Measurements from ENCODE around the gene MSH3. TPM values are rescaled to one million over a fixed set of nuclear protein-coding genes. Genes with fewer than 3 reads are reported as not detected.

MSH3 gene
- polyA plus RNA-seq, 1 of the 3 experiments (the other 2 are of a cell fraction) = 3.5 TPM

DNA sequence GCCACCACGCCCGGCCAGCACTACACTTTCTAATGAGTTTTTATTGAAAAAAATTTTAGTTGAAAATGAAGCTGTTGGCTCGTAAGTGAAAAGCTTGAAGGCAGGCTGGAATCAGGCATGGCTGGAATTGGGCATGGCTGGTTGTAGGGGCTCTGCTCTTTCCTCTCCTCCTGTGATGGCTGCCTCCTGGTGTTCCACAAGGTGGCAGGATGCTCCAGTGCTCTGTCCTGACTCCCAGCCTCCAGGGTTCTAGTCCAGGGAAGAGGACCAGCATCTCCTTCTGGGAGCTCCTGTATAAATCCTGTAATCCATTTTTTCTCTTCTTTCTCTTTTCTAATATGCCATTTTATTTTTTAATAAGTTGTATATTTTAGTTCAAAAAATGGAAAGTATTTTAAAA, 57.5 kb downstream of the MSH3 start:
- Histone ChIP-seq H3F3A (replicated peaks; ENCODE audit: insufficient read depth) (peaks cover 4% of the 10 kb centered on the region), H3K4me1 (ENCODE audit: control insufficient read depth in 1 of 2, insufficient read depth in 2 of 2, low read depth in 1 of 2, low read length in 1 of 2) (no peaks in the 10 kb centered on the region; a peak in 2 of 4 replicates), H3K4me3 (ENCODE audit: low read depth in 2 of 2, low read length in 1 of 2) (no peak overlapping the region), H3K27ac (ENCODE audit: low read depth in 2 of 2, low read length in 1 of 2) (no peak overlapping the region), H3K79me2 (ENCODE audit: insufficient read depth) (no peaks in the 10 kb centered on the region), H3K36me3 (replicated peaks in 1 of 2; ENCODE audit: control insufficient read depth in 1 of 2, insufficient read depth in 2 of 2, low read length in 1 of 2) (peaks cover 14 to 17% of the 10 kb centered on the region in 2 experiments), H3K9me3 (no peaks in the 10 kb centered on the region), H4K20me1 (ENCODE audit: insufficient read depth) (no peaks in the 10 kb centered on the region), H2AFZ (ENCODE audit: low read depth) (no peak overlapping the region), H3K27me3 (ENCODE audit: insufficient read depth) (no peaks in the 10 kb centered on the region), H3K9me2 (no peaks in the 10 kb centered on the region), H3K4me2 (no peak overlapping the region), H3K9ac (no peak overlapping the region)
- ChIA-PET POLR2A (no interaction called here), CTCF (interaction anchor here (0.6 to 3.6 kb wide), 16 partner anchors 11 to 587 kb away, joined by 3 to 24 read pairs (median 4); no protein-coding TSS in a partner anchor)
- TF ChIP-seq TAF1 (IDR thresholded peaks at IDR 0.05; ENCODE audit: borderline replicate concordance, low read depth, low read length) (no peak), FOXJ3 (CRISPR knock-in tag; IDR thresholded peaks at IDR 0.05) (no peak), GATA2 (CRISPR knock-in tag; IDR thresholded peaks at IDR 0.05) (no peak), RXRA (IDR thresholded peaks at IDR 0.05; ENCODE audit: borderline replicate concordance, low read depth) (no peak), SMC3 (IDR thresholded peaks at IDR 0.05; ENCODE audit: low read depth, low read length) (peak; percentile 68), USF2 (IDR thresholded peaks at IDR 0.05; ENCODE audit: borderline replicate concordance, low read depth, low read length) (no peak), NRF1 (IDR thresholded peaks at IDR 0.05; ENCODE audit: low read depth, low read length) (no peak), RAD21 (IDR thresholded peaks at IDR 0.05; ENCODE audit: low read length) (peak; percentile 77)
- TF ChIP-seq, protein P1, sequence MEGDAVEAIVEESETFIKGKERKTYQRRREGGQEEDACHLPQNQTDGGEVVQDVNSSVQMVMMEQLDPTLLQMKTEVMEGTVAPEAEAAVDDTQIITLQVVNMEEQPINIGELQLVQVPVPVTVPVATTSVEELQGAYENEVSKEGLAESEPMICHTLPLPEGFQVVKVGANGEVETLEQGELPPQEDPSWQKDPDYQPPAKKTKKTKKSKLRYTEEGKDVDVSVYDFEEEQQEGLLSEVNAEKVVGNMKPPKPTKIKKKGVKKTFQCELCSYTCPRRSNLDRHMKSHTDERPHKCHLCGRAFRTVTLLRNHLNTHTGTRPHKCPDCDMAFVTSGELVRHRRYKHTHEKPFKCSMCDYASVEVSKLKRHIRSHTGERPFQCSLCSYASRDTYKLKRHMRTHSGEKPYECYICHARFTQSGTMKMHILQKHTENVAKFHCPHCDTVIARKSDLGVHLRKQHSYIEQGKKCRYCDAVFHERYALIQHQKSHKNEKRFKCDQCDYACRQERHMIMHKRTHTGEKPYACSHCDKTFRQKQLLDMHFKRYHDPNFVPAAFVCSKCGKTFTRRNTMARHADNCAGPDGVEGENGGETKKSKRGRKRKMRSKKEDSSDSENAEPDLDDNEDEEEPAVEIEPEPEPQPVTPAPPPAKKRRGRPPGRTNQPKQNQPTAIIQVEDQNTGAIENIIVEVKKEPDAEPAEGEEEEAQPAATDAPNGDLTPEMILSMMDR (IDR thresholded peaks at IDR 0.05) = peak; percentile 53
- WGBS (ENCODE audit: low lambda C conversion rate) = 96% methylated on average over 3 of the region's 3 CpGs
- peak; percentile 58 for DNase-seq

GRCh38 chr5:80712919-80713318, 58.5 kb downstream of the MSH3 start:
- Histone ChIP-seq H3K79me2 (ENCODE audit: insufficient read depth) (no peaks in the 10 kb centered on the region), H3K4me2 (no peak overlapping the region), H3K27me3 (ENCODE audit: insufficient read depth) (no peaks in the 10 kb centered on the region), H3K9ac (no peak overlapping the region), H3K4me3 (ENCODE audit: low read depth in 2 of 2, low read length in 1 of 2) (no peak overlapping the region), H2AFZ (ENCODE audit: low read depth) (no peak overlapping the region), H3K4me1 (ENCODE audit: control insufficient read depth in 1 of 2, insufficient read depth in 2 of 2, low read depth in 1 of 2, low read length in 1 of 2) (no peaks in the 10 kb centered on the region; a peak in 2 of 4 replicates), H4K20me1 (ENCODE audit: insufficient read depth) (no peaks in the 10 kb centered on the region), H3K9me3 (no peaks in the 10 kb centered on the region), H3K36me3 (replicated peaks in 1 of 2; ENCODE audit: control insufficient read depth in 1 of 2, insufficient read depth in 2 of 2, low read length in 1 of 2) (peaks cover 14 to 17% of the 10 kb centered on the region in 2 experiments), H3F3A (replicated peaks; ENCODE audit: insufficient read depth) (peaks cover 4% of the 10 kb centered on the region), H3K27ac (ENCODE audit: low read depth in 2 of 2, low read length in 1 of 2) (no peak overlapping the region), H3K9me2 (no peaks in the 10 kb centered on the region)
- CTCF ChIA-PET = interaction anchor here (1.3 to 1.5 kb wide), 2 partner anchors 11 to 586 kb away, joined by 3 to 4 read pairs; no protein-coding TSS in a partner anchor
- POLR2A ChIA-PET = no interaction called here
- TF ChIP-seq ELF1 (IDR thresholded peaks at IDR 0.05) (no peak), NFIC (IDR thresholded peaks at IDR 0.05; ENCODE audit: borderline replicate concordance) (no peak), SIN3A (IDR thresholded peaks at IDR 0.05; ENCODE audit: borderline replicate concordance, low read depth, low read length) (no peak), TEAD4 (IDR thresholded peaks at IDR 0.05; ENCODE audit: borderline replicate concordance, insufficient read depth) (no peak), FOXM1 (IDR thresholded peaks at IDR 0.05; ENCODE audit: low read depth) (no peak), JUND (IDR thresholded peaks at IDR 0.05) (no peak), FOXJ3 (CRISPR knock-in tag; IDR thresholded peaks at IDR 0.05) (no peak), EZH2phosphoT487 (IDR thresholded peaks at IDR 0.05; ENCODE audit: borderline replicate concordance, low read depth) (no peak), GABPA (IDR thresholded peaks at IDR 0.05; ENCODE audit: low read depth) (no peak), YY1 (IDR thresholded peaks at IDR 0.05; ENCODE audit: low read depth) (no peak), USF1 (IDR thresholded peaks at IDR 0.05; ENCODE audit: borderline replicate concordance, low read depth) (no peak), CHD2 (IDR thresholded peaks at IDR 0.05; ENCODE audit: low read length, partially characterized antibody) (no peak), USF2 (IDR thresholded peaks at IDR 0.05; ENCODE audit: borderline replicate concordance, low read depth, low read length) (no peak)
- DNase-seq = no peak
- WGBS (ENCODE audit: low lambda C conversion rate) = 87% methylated on average over 2 of the region's 2 CpGs
